ENCODE measurements around the gene SYNDIG1L. TPM values are rescaled to one million over a fixed set of nuclear protein-coding genes. Genes with fewer than 3 reads are reported as not detected.

SYNDIG1L gene
- total RNA-seq, result under 1 TPM; 0.09 to 0.34 TPM

DNA sequence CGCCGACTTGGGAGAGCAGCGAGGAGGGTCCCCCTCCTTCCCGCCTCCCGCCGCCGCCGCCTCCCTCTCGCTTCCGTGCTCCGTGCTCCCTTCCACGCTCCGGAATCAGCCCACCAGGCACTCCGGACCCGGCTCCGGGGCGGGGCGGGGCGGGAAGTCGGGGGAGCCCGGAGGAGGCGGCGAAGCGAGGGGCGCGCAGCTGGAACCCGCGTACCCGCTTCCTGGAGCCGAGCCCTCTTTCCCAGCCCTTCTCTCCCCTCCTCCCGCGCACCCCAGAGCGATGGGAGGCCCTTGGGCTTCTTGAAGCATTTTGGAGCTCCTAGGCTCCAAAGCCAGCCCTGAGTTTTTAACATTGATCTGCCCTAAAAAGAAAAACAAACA is at the start of gene SYNDIG1L:
TSS of gene SYNDIG1L (minus strand) at position 9 of the 381 bp plus-strand sequence. CDS start 16,466 bp downstream, outside the sequence.
- no peaks in the 10 kb centered on the region for H3K27me3 ChIP-seq (replicated peaks; ENCODE audit: insufficient read depth)
- intact Hi-C loops (cut with DNase I), result no loop called here
- no peaks in the 10 kb centered on the region for H3K36me3 ChIP-seq
- DNase-seq (ENCODE audit: low spot score), result no peak
- TF ChIP-seq, protein P1, sequence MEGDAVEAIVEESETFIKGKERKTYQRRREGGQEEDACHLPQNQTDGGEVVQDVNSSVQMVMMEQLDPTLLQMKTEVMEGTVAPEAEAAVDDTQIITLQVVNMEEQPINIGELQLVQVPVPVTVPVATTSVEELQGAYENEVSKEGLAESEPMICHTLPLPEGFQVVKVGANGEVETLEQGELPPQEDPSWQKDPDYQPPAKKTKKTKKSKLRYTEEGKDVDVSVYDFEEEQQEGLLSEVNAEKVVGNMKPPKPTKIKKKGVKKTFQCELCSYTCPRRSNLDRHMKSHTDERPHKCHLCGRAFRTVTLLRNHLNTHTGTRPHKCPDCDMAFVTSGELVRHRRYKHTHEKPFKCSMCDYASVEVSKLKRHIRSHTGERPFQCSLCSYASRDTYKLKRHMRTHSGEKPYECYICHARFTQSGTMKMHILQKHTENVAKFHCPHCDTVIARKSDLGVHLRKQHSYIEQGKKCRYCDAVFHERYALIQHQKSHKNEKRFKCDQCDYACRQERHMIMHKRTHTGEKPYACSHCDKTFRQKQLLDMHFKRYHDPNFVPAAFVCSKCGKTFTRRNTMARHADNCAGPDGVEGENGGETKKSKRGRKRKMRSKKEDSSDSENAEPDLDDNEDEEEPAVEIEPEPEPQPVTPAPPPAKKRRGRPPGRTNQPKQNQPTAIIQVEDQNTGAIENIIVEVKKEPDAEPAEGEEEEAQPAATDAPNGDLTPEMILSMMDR (IDR thresholded peaks at IDR 0.05), result no peak
- TF ChIP-seq POLR2AphosphoS5 (IDR thresholded peaks at IDR 0.05) (no peak), POLR2A (IDR thresholded peaks at IDR 0.05) (no peak)
- peak within 1 kb of the TSS in 1 of 2 donors; percentile 5 for H3K4me3 ChIP-seq
- 6% methylated on average over 23 of the region's 33 CpGs for WGBS
- no peaks in the 10 kb centered on the region for H3K4me1 ChIP-seq (replicated peaks)
- no peaks in the 10 kb centered on the region for H3K9me3 ChIP-seq
- H3K27ac ChIP-seq, result no peak within 1 kb of the TSS

DNA sequence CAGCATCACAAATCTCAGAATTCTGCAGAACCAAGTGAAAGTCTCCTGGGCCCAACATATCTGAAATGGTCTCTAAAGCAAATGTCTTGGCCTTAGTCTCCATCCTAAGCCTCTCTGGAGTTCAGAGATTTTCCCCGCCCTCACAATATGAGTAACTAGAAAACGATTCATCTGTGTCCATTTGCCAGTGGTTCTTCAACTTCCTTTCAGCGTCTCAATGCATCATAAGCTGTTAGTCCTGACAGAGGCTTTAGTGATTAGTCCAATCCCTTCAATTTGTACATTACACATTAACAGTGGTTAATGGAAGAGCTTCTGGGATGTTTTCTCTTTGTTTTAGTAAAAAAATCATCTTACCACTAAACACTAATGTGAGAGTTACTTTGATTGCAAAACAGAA is 49.7 kb upstream of the SYNDIG1L start:
- no peak for DNase-seq (ENCODE audit: low spot score)
- 61% methylated on average over 3 of the region's 3 CpGs for WGBS
- TF ChIP-seq, protein P1 (IDR thresholded peaks at IDR 0.05), result no peak
- Histone ChIP-seq H3K36me3 (no peaks in the 10 kb centered on the region), H3K27ac (no peak overlapping the region), H3K4me3 (no peak overlapping the region), H3K9me3 (no peaks in the 10 kb centered on the region), H3K27me3 (replicated peaks; ENCODE audit: insufficient read depth) (no peaks in the 10 kb centered on the region), H3K4me1 (replicated peaks) (no peaks in the 10 kb centered on the region)
- intact Hi-C loops (cut with DNase I), result loop anchor here (5.0 kb wide), 1 partner anchor 113 kb away; no protein-coding TSS in a partner anchor

DNA sequence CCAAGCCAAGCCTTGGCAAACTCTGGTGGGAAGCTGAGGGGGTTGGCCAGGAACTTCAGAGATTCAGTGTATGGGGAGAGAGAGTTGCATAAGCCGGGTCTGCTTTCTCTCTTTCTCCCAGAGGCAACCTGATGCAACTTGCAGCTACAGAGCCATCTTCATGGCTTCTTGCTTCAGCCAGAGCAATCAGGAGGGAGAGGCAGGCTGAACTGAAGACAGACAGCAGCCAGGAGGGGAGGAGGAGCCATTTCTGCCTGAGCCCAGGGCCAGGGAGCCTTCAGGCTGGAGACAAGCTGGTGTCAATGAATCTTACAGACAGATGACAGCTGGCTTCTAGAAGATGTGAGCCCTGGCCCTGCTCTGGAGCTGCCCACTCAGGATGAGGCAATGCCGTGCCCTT is 48.4 kb upstream of the SYNDIG1L start:
- no peak overlapping the region for H3K27ac ChIP-seq
- TF ChIP-seq, protein P1 (IDR thresholded peaks at IDR 0.05), result no peak
- TF ChIP-seq POLR2AphosphoS5 (IDR thresholded peaks at IDR 0.05) (no peak), POLR2A (IDR thresholded peaks at IDR 0.05) (no peak)
- no peaks in the 10 kb centered on the region for H3K27me3 ChIP-seq (replicated peaks; ENCODE audit: insufficient read depth)
- WGBS, result 66% methylated on average over 2 of the region's 2 CpGs
- intact Hi-C loops (cut with DNase I), result no loop called here
- H3K36me3 ChIP-seq, result no peaks in the 10 kb centered on the region
- H3K4me1 ChIP-seq (replicated peaks), result no peaks in the 10 kb centered on the region
- H3K9me3 ChIP-seq, result no peaks in the 10 kb centered on the region
- H3K4me3 ChIP-seq, result no peak overlapping the region
- no peak for DNase-seq (ENCODE audit: low spot score)

DNA sequence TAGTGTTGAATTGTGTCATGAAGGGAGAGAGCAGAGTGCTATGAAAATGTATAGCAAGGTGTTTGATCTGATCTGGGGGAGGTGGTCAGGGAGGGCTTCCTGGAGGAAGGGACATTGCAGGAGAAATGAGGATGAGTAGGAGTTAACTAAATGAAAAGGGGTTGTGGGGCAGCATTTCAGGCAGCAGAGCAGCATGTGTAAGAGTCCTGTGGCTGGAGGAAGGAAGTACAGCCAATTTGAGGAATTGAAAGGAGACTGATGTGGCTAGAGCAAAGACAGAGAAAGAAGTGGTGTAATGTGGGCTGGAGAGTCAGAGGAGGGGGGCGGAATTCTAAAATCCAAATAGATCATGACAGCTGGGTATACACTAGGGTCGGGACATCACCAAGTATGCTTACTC is 46.6 kb upstream of the SYNDIG1L start:
- intact Hi-C loops (cut with DNase I), result no loop called here

More for the DNA sequence above, 46.6 kb upstream of the SYNDIG1L start:
- no peaks in the 10 kb centered on the region for H3K4me1 ChIP-seq (replicated peaks)
- no peak for DNase-seq (ENCODE audit: low spot score)
- no peak overlapping the region for H3K27ac ChIP-seq
- H3K9me3 ChIP-seq, result no peaks in the 10 kb centered on the region
- TF ChIP-seq POLR2A (IDR thresholded peaks at IDR 0.05) (no peak), POLR2AphosphoS5 (IDR thresholded peaks at IDR 0.05) (no peak)
- TF ChIP-seq, protein P1 (IDR thresholded peaks at IDR 0.05), result no peak
- H3K4me3 ChIP-seq, result no peak overlapping the region
- H3K27me3 ChIP-seq (replicated peaks; ENCODE audit: insufficient read depth), result no peaks in the 10 kb centered on the region
- 88% methylated on average over 2 of the region's 2 CpGs for WGBS
- H3K36me3 ChIP-seq, result no peaks in the 10 kb centered on the region

All from prostate gland (tissue), 2 donors.